GM12865 (cell line): ENCODE measurements around the gene CACNA2D4.

Experiments used
- DNase-seq: peaks from one replicate; pipeline ENCODE4 v3.0.0; 2010; ENCODE audit warnings: low read depth
- H3K4me3 ChIP-seq: 2 replicates; pipeline ENCODE4 v1.5.1; 2011; ENCODE audit warnings: mild to moderate bottlenecking, low read depth, low read length, control low read depth
- TF ChIP-seq, protein P1 (sequence below): IDR thresholded peaks from 2 replicates; pipeline ENCODE4 v1.5.1; 2011; ENCODE audit warnings: low read length, control low read depth, low read depth, inconsistent platforms; ENCODE audit not compliant: insufficient read depth; ENCODE audit errors: missing control alignments

Gene CACNA2D4

DNA sequence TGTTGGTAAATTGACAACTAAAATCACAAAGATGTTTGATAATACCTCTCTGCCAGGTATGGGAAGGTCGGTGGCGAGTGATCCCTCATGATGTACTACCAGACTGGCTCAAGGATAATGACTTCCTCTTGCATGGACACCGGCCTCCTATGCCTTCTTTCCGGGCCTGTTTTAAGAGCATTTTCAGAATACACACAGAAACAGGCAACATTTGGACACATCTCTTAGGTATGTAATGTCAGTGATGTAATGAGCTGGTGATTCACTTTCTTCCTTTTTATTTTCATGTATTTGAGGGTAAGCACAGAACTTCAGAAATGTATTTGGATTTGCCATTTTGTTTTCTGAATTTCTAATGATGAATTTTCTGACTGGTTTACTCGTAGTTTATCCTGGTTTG is 140.7 kb downstream of the CACNA2D4 start:
- H3K4me3 ChIP-seq: no peak overlapping the region
- TF ChIP-seq, protein P1, sequence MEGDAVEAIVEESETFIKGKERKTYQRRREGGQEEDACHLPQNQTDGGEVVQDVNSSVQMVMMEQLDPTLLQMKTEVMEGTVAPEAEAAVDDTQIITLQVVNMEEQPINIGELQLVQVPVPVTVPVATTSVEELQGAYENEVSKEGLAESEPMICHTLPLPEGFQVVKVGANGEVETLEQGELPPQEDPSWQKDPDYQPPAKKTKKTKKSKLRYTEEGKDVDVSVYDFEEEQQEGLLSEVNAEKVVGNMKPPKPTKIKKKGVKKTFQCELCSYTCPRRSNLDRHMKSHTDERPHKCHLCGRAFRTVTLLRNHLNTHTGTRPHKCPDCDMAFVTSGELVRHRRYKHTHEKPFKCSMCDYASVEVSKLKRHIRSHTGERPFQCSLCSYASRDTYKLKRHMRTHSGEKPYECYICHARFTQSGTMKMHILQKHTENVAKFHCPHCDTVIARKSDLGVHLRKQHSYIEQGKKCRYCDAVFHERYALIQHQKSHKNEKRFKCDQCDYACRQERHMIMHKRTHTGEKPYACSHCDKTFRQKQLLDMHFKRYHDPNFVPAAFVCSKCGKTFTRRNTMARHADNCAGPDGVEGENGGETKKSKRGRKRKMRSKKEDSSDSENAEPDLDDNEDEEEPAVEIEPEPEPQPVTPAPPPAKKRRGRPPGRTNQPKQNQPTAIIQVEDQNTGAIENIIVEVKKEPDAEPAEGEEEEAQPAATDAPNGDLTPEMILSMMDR: no peak
- no peak for DNase-seq

DNA sequence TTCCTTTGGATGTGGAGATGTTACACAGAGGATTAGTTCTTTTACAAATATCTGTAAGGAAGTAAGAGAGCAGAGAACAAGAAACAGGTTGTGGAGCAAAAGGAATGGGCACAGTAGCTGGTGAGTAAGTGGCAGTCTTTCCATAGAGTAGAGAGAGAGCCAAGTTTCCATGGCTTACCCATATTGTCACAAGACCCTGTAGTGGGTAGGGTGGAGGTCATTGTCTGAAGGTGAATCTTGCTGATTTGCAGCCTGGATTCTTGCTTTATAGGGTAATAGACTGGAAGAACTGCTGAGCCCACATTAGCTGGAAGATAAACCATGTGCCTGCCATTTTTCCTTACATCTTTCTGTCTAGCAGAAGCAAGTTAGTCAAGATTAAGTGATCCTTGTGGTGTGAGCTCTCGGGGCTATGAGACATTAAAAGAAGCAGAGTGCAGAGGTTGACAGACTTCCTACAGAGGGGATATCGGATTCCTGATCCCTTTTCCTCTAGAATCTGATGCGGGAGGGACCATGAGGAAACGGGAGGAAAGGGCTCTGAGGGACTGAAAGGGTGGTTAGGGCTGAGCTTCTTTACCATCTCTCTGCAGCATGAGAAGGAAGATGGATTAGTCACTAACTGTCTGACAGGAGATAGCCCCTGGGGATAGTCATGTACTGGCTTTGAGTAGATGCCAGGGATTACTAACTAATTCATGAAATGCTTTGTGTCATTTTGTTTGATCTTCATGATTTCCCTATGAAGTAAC is 142.1 kb downstream of the CACNA2D4 start:
- DNase-seq: no peak
- TF ChIP-seq, protein P1: no peak
- H3K4me3 ChIP-seq: no peak overlapping the region

- TF ChIP-seq, protein P1: no peak
- no peak overlapping the region for H3K4me3 ChIP-seq
- no peak for DNase-seq
These were observed 144.4 kb downstream of the CACNA2D4 start for GRCh38 chr12:1773937-1774655.

DNA sequence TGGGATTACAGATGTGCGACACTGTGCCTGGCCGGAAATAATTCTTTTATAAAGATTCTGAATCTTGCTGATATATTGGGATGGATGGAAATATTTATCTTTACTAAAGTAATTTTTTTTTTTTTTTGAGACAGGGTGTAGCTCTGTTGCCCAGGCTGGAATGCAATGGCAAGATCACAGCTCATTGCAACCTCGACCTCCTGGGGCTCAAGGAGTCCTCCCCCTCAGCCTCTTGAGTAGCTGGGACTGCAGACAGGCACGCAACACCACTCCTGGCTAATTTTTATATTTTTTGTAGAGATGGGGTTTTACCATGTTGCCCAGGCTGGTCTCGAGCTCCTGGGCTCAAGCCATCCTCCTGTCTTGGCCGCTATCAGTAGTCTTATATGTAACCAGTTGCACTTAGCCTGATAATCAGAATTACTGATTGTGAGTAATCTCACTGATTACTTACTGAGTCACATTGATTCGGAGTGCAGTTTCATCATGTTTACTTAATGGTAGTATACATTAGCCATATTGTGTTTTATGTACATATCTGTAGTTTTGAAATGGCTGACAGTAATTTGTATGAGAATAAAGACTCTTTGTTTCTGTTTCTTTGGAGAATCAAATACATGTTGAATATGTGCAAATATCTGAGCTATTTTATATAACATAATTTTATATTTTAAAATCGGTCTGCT is 148.5 kb downstream of the CACNA2D4 start:
- no peak for DNase-seq
- TF ChIP-seq, protein P1: no peak

DNA sequence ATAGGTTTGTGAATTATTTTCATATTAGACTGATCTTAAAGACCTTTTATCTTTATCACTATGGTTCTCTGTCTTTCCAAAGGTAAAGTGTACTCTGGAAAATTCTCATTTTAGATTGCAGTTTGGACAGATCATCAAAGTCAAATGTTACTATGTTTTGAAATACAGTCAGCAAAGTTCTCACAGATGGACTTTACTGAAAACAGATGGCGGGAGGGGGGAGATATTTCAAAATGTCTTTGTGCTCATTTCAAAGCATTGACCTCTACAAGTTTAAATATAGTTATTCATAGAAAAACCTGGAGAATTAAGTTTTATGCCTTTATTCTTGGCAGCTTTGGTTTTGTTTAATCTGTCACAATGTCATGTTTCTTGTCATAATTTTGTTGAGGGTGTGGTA is 149.8 kb downstream of the CACNA2D4 start:
- no peak overlapping the region for H3K4me3 ChIP-seq
- TF ChIP-seq, protein P1: no peak
- DNase-seq: no peak

More for the DNA sequence above, 148.5 kb downstream of the CACNA2D4 start:
- H3K4me3 ChIP-seq: no peak overlapping the region

DNA sequence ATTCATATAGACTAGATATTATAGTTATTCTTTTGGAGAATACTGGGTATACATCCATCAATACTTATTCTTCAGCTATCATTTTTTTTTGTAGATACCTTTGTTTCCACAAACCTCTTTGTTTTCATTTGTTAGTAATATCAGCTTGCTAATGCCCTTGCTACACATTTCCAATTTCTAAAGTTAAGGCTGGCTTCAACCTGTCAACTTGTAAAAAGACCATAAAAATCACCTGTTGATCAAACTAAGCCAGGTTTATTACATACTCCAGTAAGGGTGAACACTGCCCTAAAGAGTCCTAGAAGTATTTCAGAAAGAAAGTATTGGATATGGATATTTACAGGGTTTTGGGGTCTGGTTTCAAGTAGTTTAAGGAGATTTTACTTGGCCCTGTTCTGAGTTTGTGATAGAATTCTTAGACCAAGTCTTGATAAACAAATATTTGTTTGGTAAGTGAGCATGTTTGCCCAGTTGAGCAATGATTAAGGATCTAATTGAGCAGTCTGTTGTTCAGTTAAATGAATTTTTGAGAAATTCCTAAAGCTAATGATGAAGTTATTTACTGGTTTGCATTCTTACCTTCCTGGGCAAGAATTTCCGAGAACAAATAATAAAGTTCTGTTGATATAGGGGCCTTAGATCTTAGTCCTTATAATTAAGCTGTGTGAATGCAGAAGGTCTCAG is 150.9 kb downstream of the CACNA2D4 start:
- H3K4me3 ChIP-seq: no peak overlapping the region
- TF ChIP-seq, protein P1: no peak
- DNase-seq: no peak
